Neural cell (in vitro differentiated cells): ENCODE measurements around the gene LCLAT1. TPM values are rescaled to one million over a fixed set of nuclear protein-coding genes. Genes with fewer than 3 reads are reported as not detected.

ENCODE experiments used
- H2AFZ ChIP-seq: fragments of 200-600, 300-800 bp; sonication (generic), shearing (Covaris generic); 2 replicates; pipeline ENCODE4 v1.6.0; 2014; ENCODE audit warnings: low read depth, mild to moderate bottlenecking, antibody characterized with exemption, low read length, moderate library complexity
- H3F3A ChIP-seq: fragments of 200-600 bp; shearing (Covaris generic); 2 replicates; pipeline ENCODE4 v1.6.1; 2016; ENCODE audit warnings: mild to moderate bottlenecking, moderate library complexity, mixed read lengths, antibody characterized with exemption, low read length; ENCODE audit not compliant: insufficient read depth, poor library complexity, severe bottlenecking
- H3K27ac ChIP-seq: fragments of 200-600, 300-800 bp; sonication (generic), shearing (Covaris generic); 2 replicates; pipeline ENCODE4 v1.5.1; 2014; ENCODE audit warnings: mild to moderate bottlenecking, low read length, moderate library complexity
- H3K27me3 ChIP-seq: fragments of 300-800, 200-600 bp; sonication (generic), shearing (Covaris generic); 2 replicates; pipeline ENCODE4 v1.6.0; 2014; ENCODE audit warnings: mild to moderate bottlenecking, low read depth, low read length, moderate library complexity; ENCODE audit not compliant: insufficient read depth
- H3K36me3 ChIP-seq: fragments of 300-800, 200-600 bp; sonication (generic), shearing (Covaris generic); 2 replicates; pipeline ENCODE4 v1.5.1; 2014; ENCODE audit warnings: mild to moderate bottlenecking, antibody characterized with exemption, low read length, moderate library complexity; ENCODE audit not compliant: insufficient read depth
- H3K4me2 ChIP-seq: fragments of 300-800, 200-600 bp; sonication (generic), shearing (Covaris generic); 2 replicates; pipeline ENCODE4 v1.6.0; 2014; ENCODE audit warnings: mild to moderate bottlenecking, low read length
- H3K4me3 ChIP-seq: fragments of 300-800, 200-600 bp; sonication (generic), shearing (Covaris generic); 2 replicates; pipeline ENCODE4 v1.5.1; 2014; ENCODE audit warnings: mild to moderate bottlenecking, low read length, moderate library complexity
- H3K79me2 ChIP-seq: fragments of 200-600 bp; shearing (Covaris generic); replicated peaks from 2 replicates; pipeline ENCODE4 v1.6.0; 2014; ENCODE audit warnings: mild to moderate bottlenecking, low read length, moderate library complexity; ENCODE audit not compliant: insufficient read depth
- H3K9ac ChIP-seq: fragments of 300-800, 200-600 bp; sonication (generic), shearing (Covaris generic); 2 replicates; pipeline ENCODE4 v1.6.1; 2016; ENCODE audit warnings: mild to moderate bottlenecking, low read length, mixed read lengths
- H3K9me2 ChIP-seq: fragments of 200-600 bp; shearing (Covaris generic); 2 replicates; pipeline ENCODE4 v1.6.1; 2016; ENCODE audit warnings: mild to moderate bottlenecking, low read length, mixed read lengths; ENCODE audit not compliant: insufficient read depth
- H3K9me3 ChIP-seq: fragments of 200-600, 300-800 bp; sonication (generic), shearing (Covaris generic); 2 replicates; pipeline ENCODE4 v1.6.1; 2016; ENCODE audit warnings: mild to moderate bottlenecking, mixed run types, low read length, moderate library complexity, mixed read lengths
- H4K20me1 ChIP-seq: fragments of 200-600 bp; shearing (Covaris generic); 2 replicates; pipeline ENCODE4 v1.6.1; 2016; ENCODE audit warnings: mild to moderate bottlenecking, mixed run types; ENCODE audit not compliant: insufficient read depth
- EP300 ChIP-seq: fragments of 450-650 bp; conservative IDR thresholded peaks from 2 replicates; pipeline ENCODE4 v1.6.1; 2014; ENCODE audit warnings: antibody characterized with exemption, mild to moderate bottlenecking, moderate library complexity; ENCODE audit not compliant: poor library complexity, severe bottlenecking
- EZH2 ChIP-seq: fragments of 200-600, 300-800 bp; shearing (Covaris generic), sonication (generic); IDR thresholded peaks from 2 replicates; pipeline ENCODE4 v1.6.1; 2014; ENCODE audit warnings: antibody characterized with exemption, low read length, borderline replicate concordance, mild to moderate bottlenecking; ENCODE audit not compliant: insufficient read depth, poor library complexity, severe bottlenecking
- MXI1 ChIP-seq: fragments of 450-650 bp; conservative IDR thresholded peaks from 2 replicates; pipeline ENCODE4 v1.6.1; 2014; ENCODE audit warnings: antibody characterized with exemption, mild to moderate bottlenecking; ENCODE audit not compliant: poor library complexity, severe bottlenecking
- POLR2AphosphoS5 ChIP-seq: IDR thresholded peaks from 2 replicates; pipeline ENCODE4 v1.6.1; 2012
- RAD21 ChIP-seq: fragments of 450-650 bp; conservative IDR thresholded peaks from 2 replicates; pipeline ENCODE4 v1.6.1; 2014; ENCODE audit warnings: antibody characterized with exemption, mild to moderate bottlenecking, moderate library complexity
- REST ChIP-seq: IDR thresholded peaks from 2 replicates; pipeline ENCODE4 v1.6.1; 2012; ENCODE audit warnings: borderline replicate concordance
- SMC3 ChIP-seq: fragments of 450-650 bp; conservative IDR thresholded peaks from 2 replicates; pipeline ENCODE4 v1.6.1; 2014; ENCODE audit warnings: antibody characterized with exemption, mild to moderate bottlenecking, moderate library complexity; ENCODE audit not compliant: poor library complexity
- TAF1 ChIP-seq: IDR thresholded peaks from 2 replicates; pipeline ENCODE4 v1.6.1; 2012; ENCODE audit warnings: low read depth
- polyA plus RNA-seq: library from polyadenylated mRNA; depleted of rRNA; stranded (reverse); fragments of >200 nt; gene quantifications from 2 replicates; pipeline ENCODE4 v1.2.3, GENCODE V29; 2014
- TF ChIP-seq, protein P1 (sequence below): fragments of 450-650 bp; IDR thresholded peaks from 2 replicates; pipeline ENCODE4 v1.5.1; 2014; ENCODE audit warnings: antibody characterized with exemption, mild to moderate bottlenecking, moderate library complexity; ENCODE audit not compliant: poor library complexity, severe bottlenecking

The LCLAT1 gene
- polyA plus RNA-seq, 1 donor from 2014 or later, result 5.8 TPM

DNA sequence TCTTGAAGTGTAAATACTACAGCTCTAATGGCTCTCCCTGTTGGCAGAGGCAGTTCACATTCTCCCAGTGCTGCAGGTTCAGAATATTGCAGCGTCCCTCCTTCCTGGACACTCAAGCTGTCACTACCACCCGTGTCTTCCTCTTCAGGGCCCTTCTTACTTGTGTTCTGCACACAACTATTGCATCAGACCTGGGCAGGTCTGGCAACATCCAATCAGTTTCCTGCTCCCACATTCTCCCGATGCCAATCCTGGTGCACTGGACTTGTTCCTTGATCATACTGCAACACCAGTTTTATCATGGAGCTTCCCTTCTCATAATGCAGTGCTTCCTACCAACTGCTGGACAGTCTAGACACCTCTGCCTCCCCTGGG lies 198.7 kb downstream of the LCLAT1 start:
- H3K27ac ChIP-seq, result no peak overlapping the region
- no peaks in the 10 kb centered on the region for H3F3A ChIP-seq
- H3K9me2 ChIP-seq, result no peaks in the 10 kb centered on the region
- no peak overlapping the region for H3K9ac ChIP-seq
- TF ChIP-seq REST, result no peak
- TF ChIP-seq MXI1, result no peak
- TF ChIP-seq POLR2AphosphoS5, result no peak
- TF ChIP-seq EP300, result no peak
- no peak for TF ChIP-seq SMC3
- TF ChIP-seq, protein P1, sequence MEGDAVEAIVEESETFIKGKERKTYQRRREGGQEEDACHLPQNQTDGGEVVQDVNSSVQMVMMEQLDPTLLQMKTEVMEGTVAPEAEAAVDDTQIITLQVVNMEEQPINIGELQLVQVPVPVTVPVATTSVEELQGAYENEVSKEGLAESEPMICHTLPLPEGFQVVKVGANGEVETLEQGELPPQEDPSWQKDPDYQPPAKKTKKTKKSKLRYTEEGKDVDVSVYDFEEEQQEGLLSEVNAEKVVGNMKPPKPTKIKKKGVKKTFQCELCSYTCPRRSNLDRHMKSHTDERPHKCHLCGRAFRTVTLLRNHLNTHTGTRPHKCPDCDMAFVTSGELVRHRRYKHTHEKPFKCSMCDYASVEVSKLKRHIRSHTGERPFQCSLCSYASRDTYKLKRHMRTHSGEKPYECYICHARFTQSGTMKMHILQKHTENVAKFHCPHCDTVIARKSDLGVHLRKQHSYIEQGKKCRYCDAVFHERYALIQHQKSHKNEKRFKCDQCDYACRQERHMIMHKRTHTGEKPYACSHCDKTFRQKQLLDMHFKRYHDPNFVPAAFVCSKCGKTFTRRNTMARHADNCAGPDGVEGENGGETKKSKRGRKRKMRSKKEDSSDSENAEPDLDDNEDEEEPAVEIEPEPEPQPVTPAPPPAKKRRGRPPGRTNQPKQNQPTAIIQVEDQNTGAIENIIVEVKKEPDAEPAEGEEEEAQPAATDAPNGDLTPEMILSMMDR, result no peak
- no peak for TF ChIP-seq EZH2
- no peak for TF ChIP-seq RAD21
- no peak for TF ChIP-seq TAF1
- no peaks in the 10 kb centered on the region for H3K27me3 ChIP-seq
- H3K36me3 ChIP-seq, result no peaks in the 10 kb centered on the region
- no peaks in the 10 kb centered on the region for H3K79me2 ChIP-seq
- no peak overlapping the region for H2AFZ ChIP-seq
- no peak overlapping the region for H3K4me2 ChIP-seq
- no peak overlapping the region for H3K4me3 ChIP-seq
- H4K20me1 ChIP-seq, result no peaks in the 10 kb centered on the region
- H3K9me3 ChIP-seq, result no peaks in the 10 kb centered on the region

DNA sequence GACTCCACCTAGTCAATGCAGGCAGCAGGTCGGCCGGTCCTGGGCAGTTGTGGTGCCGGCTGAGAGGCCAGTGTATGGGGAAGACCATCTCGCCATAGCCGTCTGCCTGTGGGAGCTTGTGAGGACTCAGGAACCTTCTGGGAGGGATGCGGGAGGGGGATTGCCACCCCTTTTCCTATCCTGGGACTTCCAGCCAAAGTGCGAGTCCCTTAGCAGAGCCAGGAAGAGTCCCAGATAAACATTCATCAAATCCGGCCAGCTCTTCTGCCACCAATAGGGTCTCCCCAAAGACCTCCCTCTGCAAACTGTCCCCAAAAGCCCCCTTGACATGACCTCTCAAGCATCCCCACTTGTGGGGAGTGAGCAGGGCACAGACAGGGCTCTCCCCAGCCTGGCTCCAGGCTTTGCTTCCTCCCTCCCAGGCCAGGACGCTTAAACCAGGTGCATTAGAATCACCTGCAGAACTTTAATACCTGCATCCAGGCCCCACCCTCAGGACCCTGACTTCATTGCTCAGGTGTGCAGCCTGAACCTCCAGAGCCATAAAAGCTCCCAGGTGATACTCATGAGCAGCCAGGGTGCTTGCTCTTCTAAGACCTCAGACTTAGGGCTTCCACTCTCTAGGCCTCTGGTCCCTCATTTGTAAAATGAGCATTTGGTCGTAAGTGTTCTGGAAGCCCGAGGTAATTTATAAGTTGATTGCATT lies 200.9 kb downstream of the LCLAT1 start:
- no peaks in the 10 kb centered on the region for H3K27me3 ChIP-seq
- H3K27ac ChIP-seq, result no peak overlapping the region
- TF ChIP-seq POLR2AphosphoS5 (no peak), SMC3 (no peak), REST (no peak), MXI1 (no peak), EZH2 (no peak), RAD21 (no peak), EP300 (no peak), TAF1 (no peak)
- TF ChIP-seq, protein P1, result no peak
- H3K4me3 ChIP-seq, result no peak overlapping the region
- no peaks in the 10 kb centered on the region for H3F3A ChIP-seq
- H3K79me2 ChIP-seq, result no peaks in the 10 kb centered on the region
- no peak overlapping the region for H3K4me2 ChIP-seq
- no peaks in the 10 kb centered on the region for H3K36me3 ChIP-seq
- H3K9ac ChIP-seq, result no peak overlapping the region
- no peak overlapping the region for H2AFZ ChIP-seq
- no peaks in the 10 kb centered on the region for H3K9me3 ChIP-seq
- no peaks in the 10 kb centered on the region for H4K20me1 ChIP-seq
- no peaks in the 10 kb centered on the region for H3K9me2 ChIP-seq
